ENCODE data around the gene PLA2G12B. TPM values are rescaled to one million over a fixed set of nuclear protein-coding genes. Genes with fewer than 3 reads are reported as not detected.

The PLA2G12B gene
- total RNA-seq, 2 experiments from 2014 or later, result not detected

DNA sequence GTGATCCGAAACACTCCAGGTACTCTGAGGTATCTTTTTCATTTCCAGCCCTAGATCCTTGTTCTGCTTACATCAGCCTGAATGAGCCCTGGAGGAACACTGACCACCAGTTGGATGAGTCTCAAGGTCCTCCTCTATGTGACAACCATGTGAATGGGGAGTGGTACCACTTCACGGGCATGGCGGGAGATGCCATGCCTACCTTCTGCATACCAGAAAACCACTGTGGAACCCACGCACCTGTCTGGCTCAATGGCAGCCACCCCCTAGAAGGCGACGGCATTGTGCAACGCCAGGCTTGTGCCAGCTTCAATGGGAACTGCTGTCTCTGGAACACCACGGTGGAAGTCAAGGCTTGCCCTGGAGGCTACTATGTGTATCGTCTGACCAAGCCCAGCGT lies 56.0 kb downstream of the PLA2G12B start:
- Histone ChIP-seq H3K36me3 (ENCODE audit: insufficient read depth, low read length) (no peaks in the 10 kb centered on the region), H3K4me1 (ENCODE audit: insufficient read depth, low read length) (no peaks in the 10 kb centered on the region), H3K4me3 (ENCODE audit: low read length) (no peak overlapping the region), H3K27ac (ENCODE audit: low read depth in 1 of 2, low read length in 2 of 2) (no peak overlapping the region), H3K27me3 (ENCODE audit: control insufficient read depth in 1 of 2, insufficient read depth in 2 of 2, low read length in 2 of 2) (no peaks in the 10 kb centered on the region), H3K9me3 (ENCODE audit: control insufficient read depth in 1 of 2, insufficient read depth in 1 of 2, low read length in 2 of 2) (peaks cover 0 to 3% of the 10 kb centered on the region in 2 experiments)
- Mint-ChIP-seq H3K9me3 (no peaks in the 10 kb centered on the region), H3K27me3 (peaks cover 12% of the 10 kb centered on the region), H3K4me3 (no peak overlapping the region), H3K27ac (no peak overlapping the region), H3K36me3 (ENCODE audit: low read depth) (no peaks in the 10 kb centered on the region), H3K4me1 (ENCODE audit: low read depth) (no peaks in the 10 kb centered on the region)
- ChIA-PET POLR2A (no interaction called here), CTCF (interaction anchor here (1.1 kb wide), 1 partner anchor 8 kb away, joined by 4 read pairs; no protein-coding TSS in a partner anchor)
- TF ChIP-seq, protein P1, sequence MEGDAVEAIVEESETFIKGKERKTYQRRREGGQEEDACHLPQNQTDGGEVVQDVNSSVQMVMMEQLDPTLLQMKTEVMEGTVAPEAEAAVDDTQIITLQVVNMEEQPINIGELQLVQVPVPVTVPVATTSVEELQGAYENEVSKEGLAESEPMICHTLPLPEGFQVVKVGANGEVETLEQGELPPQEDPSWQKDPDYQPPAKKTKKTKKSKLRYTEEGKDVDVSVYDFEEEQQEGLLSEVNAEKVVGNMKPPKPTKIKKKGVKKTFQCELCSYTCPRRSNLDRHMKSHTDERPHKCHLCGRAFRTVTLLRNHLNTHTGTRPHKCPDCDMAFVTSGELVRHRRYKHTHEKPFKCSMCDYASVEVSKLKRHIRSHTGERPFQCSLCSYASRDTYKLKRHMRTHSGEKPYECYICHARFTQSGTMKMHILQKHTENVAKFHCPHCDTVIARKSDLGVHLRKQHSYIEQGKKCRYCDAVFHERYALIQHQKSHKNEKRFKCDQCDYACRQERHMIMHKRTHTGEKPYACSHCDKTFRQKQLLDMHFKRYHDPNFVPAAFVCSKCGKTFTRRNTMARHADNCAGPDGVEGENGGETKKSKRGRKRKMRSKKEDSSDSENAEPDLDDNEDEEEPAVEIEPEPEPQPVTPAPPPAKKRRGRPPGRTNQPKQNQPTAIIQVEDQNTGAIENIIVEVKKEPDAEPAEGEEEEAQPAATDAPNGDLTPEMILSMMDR (IDR thresholded peaks at IDR 0.05), result no peak
- intact Hi-C loops (cut with DNase I, micrococcal nuclease), result no loop called here
- ATAC-seq (ENCODE audit: poor library complexity) (no peak), DNase-seq (no peak)

DNA sequence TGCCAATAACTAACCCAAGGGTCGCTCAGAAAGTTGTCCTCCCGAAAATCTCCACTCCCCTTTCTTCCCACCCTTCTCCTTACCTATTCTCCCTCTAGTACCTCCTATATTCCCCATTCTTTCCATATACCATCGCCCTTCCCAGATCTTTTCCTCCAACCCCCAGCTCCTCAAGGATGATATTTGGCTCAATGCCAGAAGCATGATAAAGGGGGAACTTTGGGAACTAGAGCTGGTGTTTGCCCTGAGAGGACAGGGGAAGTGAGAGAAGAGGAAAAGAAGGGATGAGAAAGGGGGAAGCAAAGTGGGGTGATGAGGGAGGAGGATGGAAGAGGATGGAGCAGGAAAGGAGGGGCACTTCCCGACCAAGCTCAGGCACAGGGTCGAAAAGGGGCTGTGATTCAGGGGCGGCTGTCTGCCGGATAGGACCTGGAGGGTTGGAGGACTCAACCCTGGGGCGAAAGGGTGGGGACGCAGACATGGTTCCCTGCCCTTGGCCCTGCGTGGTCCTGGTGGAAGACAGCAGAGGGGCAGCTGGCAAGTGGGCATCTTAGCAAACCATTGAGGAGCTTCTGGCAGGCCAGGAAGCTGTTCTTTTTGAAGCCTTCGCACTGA lies 59.3 kb downstream of the PLA2G12B start:
- ChIA-PET CTCF (no interaction called here), POLR2A (no interaction called here)
- Mint-ChIP-seq H3K4me3 (no peak overlapping the region), H3K27ac (no peak overlapping the region), H3K4me1 (ENCODE audit: low read depth) (no peaks in the 10 kb centered on the region), H3K27me3 (peaks cover 12% of the 10 kb centered on the region), H3K36me3 (ENCODE audit: low read depth) (no peaks in the 10 kb centered on the region), H3K9me3 (no peaks in the 10 kb centered on the region)
- TF ChIP-seq, protein P1 (IDR thresholded peaks at IDR 0.05), result no peak
- ATAC-seq (ENCODE audit: poor library complexity) (no peak), DNase-seq (no peak)
- Histone ChIP-seq H3K9me3 (ENCODE audit: control insufficient read depth in 1 of 2, insufficient read depth in 1 of 2, low read length in 2 of 2) (peaks cover 0 to 3% of the 10 kb centered on the region in 2 experiments), H3K4me1 (ENCODE audit: insufficient read depth, low read length) (no peaks in the 10 kb centered on the region), H3K36me3 (ENCODE audit: insufficient read depth, low read length) (no peaks in the 10 kb centered on the region), H3K27ac (ENCODE audit: low read depth in 1 of 2, low read length in 2 of 2) (no peak overlapping the region), H3K27me3 (ENCODE audit: control insufficient read depth in 1 of 2, insufficient read depth in 2 of 2, low read length in 2 of 2) (no peaks in the 10 kb centered on the region), H3K4me3 (ENCODE audit: low read length) (no peak overlapping the region)
- intact Hi-C loops (cut with DNase I, micrococcal nuclease), result no loop called here

DNA sequence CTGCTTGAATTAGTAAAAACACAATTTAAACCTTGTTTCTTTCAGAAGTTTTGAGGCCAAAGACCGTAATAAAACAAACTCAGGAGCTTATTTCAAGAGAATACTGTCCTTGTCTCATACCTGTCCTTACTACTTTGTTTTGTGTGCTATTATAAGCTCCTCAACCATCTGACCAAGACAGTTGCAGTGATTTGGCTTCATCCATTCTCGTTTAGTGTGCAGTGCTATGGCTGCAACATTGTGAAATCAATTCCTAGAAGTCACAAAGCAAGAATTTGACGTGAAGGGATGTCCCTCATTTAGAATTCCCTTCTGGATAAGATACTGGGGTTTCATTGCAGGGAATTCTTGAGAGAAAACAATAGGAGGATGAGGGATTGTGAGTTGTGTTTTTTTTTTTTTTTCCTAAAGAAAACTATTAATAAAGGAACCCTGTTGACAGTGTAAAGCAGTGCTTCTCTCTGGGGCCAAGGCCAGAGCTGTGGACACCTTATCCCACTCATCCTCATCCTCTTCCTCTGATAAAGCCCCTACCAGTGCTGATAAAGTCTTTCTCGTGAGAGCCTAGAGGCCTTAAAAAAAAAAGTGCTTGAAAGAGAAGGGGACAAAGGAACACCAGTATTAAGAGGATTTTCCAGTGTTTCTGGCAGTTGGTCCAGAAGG lies 61.3 kb downstream of the PLA2G12B start, which contains the start of gene OIT3:
OIT3 (plus strand) TSS at position 604 of the 663 bp plus-strand sequence. CDS start 60 bp downstream, outside the sequence.
- no peak within 1 kb of the TSS for H3K27ac ChIP-seq (ENCODE audit: low read depth in 1 of 2, low read length in 2 of 2)
- Mint-ChIP-seq H3K27me3 (peaks cover 12% of the 10 kb centered on the region), H3K9me3 (no peaks in the 10 kb centered on the region), H3K4me3 (no peak within 1 kb of the TSS), H3K36me3 (ENCODE audit: low read depth) (peaks cover 5% of the 10 kb centered on the region), H3K27ac (no peak within 1 kb of the TSS), H3K4me1 (ENCODE audit: low read depth) (no peaks in the 10 kb centered on the region)
- no peak within 1 kb of the TSS for H3K4me3 ChIP-seq (ENCODE audit: low read length)
- no peaks in the 10 kb centered on the region for H3K36me3 ChIP-seq (ENCODE audit: insufficient read depth, low read length)
- intact Hi-C loops (cut with DNase I, micrococcal nuclease), result no loop called here
- H3K27me3 ChIP-seq (ENCODE audit: control insufficient read depth in 1 of 2, insufficient read depth in 2 of 2, low read length in 2 of 2), result no peaks in the 10 kb centered on the region
- no peak for ATAC-seq (ENCODE audit: poor library complexity)
- no peak for DNase-seq
- H3K4me1 ChIP-seq (ENCODE audit: insufficient read depth, low read length), result no peaks in the 10 kb centered on the region
- no peaks in the 10 kb centered on the region for H3K9me3 ChIP-seq (ENCODE audit: control insufficient read depth in 1 of 2, insufficient read depth in 1 of 2, low read length in 2 of 2)
- ChIA-PET POLR2A (no interaction called here), CTCF (no interaction called here)
- TF ChIP-seq, protein P1 (IDR thresholded peaks at IDR 0.05), result no peak

Measured in CD4-positive, alpha-beta T cell (primary cell).